Thyroid gland (tissue), 4 donors: Measurements from ENCODE around the gene MIDN. TPM values are rescaled to one million over a fixed set of nuclear protein-coding genes. Genes with fewer than 3 reads are reported as not detected.

ENCODE experiments used
- DNase-seq, 2 donors: peaks; one replicate each; pipeline ENCODE4 v3.0.0-alpha.2; 2019
- H3K27ac ChIP-seq, 3 donors: fragments of 200-600 bp; sonication (generic); 1 replicate in 2 of 3; 2 replicates in 1 of 3; pipeline ENCODE4 v1.5.1; 2016 to 2019; ENCODE audit warnings: mild to moderate bottlenecking in 1 of 3, moderate library complexity in 1 of 3
- H3K27me3 ChIP-seq: fragments of 200-600 bp; sonication (generic); one replicate; pipeline ENCODE4 v1.5.1; 2019
- H3K36me3 ChIP-seq, 2 donors: fragments of 200-600 bp; sonication (generic); one replicate each; pipeline ENCODE4 v1.5.1; 2016 to 2019
- H3K4me1 ChIP-seq, 2 donors: fragments of 200-600 bp; sonication (generic); one replicate each; pipeline ENCODE4 v1.5.1; 2017 to 2019
- H3K4me3 ChIP-seq, 3 donors: fragments of 200-600 bp; sonication (generic); replicated peaks in 1 of 3; 1 replicate in 2 of 3; 2 replicates in 1 of 3; pipeline ENCODE4 v1.5.1; 2016; ENCODE audit warnings: mild to moderate bottlenecking in 1 of 3
- H3K9me3 ChIP-seq: fragments of 200-600 bp; sonication (generic); one replicate; pipeline ENCODE4 v1.5.1; 2017
- CTCF ChIP-seq, 6 experiments: fragments of 200-600 bp in 3 of 6; fragments of 450-650 bp in 3 of 6; sonication (generic) in 3 of 6; IDR thresholded peaks; one replicate each; pipeline ENCODE4 v1.5.1; 2016 to 2019; ENCODE audit warnings: antibody characterized with exemption in 6 of 6, mild to moderate bottlenecking in 2 of 6, inconsistent platforms in 1 of 6, moderate library complexity in 1 of 6
- POLR2A ChIP-seq, 2 donors: fragments of 450-650 bp; IDR thresholded peaks; one replicate each; pipeline ENCODE4 v1.6.1; 2017; ENCODE audit warnings: antibody characterized with exemption in 2 of 2, mild to moderate bottlenecking in 2 of 2, moderate library complexity in 1 of 2
- WGBS, 2 donors: methylation state at CpG; one replicate each; pipeline ENCODE4 v1.1.5; 2017; 5-methylcytosine and 5-hydroxymethylcytosine counted together
- intact Hi-C: fragments of 100-400 bp; cut with DNase I; formaldehyde crosslinking; loops from one replicate; pipeline ENCODE4 v1.15.1; 2023
- total RNA-seq, 4 donors: library from RNA; depleted of rRNA; stranded (reverse); fragments of >200 nt; gene quantifications; one replicate each; pipeline ENCODE4 v1.2.3, GENCODE V29; 2016

Gene MIDN
- total RNA-seq, 4 donors from 2014 or later, result 16.2 to 89.2 (median 17.9) TPM

GRCh38 chr19:1234955-1235380, 13.4 kb upstream of the MIDN start:
- DNase-seq, result no peak
- 94 to 96% methylated on average over 24 to 34 of the region's 43 CpGs for WGBS, 2 donors
- no peak for TF ChIP-seq CTCF (IDR thresholded peaks at IDR 0.05)
- no peak for TF ChIP-seq POLR2A (IDR thresholded peaks at IDR 0.05)
- intact Hi-C loops, result loop anchor here (10.0 kb wide), 1 partner anchor 310 kb away; the partner anchor contains the start of gene ARID3A
- H3K4me1 ChIP-seq, result peaks cover 16 to 41% of the 10 kb centered on the region in 2 donors
- no peak overlapping the region for H3K4me3 ChIP-seq
- H3K36me3 ChIP-seq, result no peaks in the 10 kb centered on the region
- no peaks in the 10 kb centered on the region for H3K27me3 ChIP-seq
- no peak overlapping the region for H3K27ac ChIP-seq
- H3K9me3 ChIP-seq, result no peaks in the 10 kb centered on the region

DNA sequence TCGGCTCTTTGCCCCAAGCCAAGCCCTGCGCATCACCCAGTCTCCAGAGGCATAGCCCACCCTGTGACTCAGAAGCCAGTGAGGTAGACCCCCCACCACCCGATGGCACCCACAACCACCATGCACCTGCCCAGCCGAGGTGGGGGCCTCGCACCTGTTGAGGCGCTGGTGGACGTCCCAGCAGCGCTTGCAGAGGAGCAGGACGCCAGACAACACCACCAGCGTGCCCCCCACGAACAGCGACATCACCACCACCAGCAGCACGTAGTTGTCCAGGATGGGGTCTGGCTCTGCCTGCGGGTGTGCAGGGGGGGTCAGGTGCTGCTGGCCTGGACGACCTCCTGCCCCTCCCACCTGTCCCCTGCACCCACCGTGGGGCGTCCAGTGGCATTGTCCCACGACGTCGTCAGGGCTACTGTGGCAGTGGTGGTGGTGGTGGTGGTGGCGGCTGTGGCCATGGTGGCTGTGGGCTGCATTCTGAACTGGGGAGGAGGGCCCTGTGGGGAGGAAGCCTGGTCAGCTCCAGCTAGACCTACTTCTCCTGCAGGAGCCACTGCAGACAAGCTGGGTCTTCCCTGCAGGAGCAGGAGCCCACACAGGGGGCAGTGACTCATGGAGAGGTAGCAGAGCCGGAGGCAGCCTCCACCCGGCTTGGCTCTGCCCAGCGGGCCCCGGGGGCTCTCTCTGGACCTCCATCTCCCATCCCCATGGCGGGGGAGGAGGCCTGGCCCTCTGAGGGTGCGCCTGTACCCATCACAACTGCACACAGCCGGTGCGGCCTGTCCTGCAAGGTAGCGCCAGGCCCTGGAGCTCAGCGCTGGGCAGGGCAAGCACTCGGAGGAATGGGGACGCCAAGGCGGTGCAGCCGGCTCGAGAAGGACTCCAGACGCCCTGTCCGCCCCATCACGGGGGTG, 12.5 kb upstream of the MIDN start:
- WGBS, 2 donors, result 89 to 100% methylated on average over 1 to 7 of the region's 39 CpGs
- intact Hi-C loops, result loop anchor here (10.0 kb wide), 1 partner anchor 311 kb away; the partner anchor contains the start of gene ARID3A
- Histone ChIP-seq H3K4me1 (peaks cover 22 to 48% of the 10 kb centered on the region in 2 donors), H3K27me3 (no peaks in the 10 kb centered on the region), H3K4me3 (no peak overlapping the region), H3K9me3 (no peaks in the 10 kb centered on the region), H3K36me3 (no peaks in the 10 kb centered on the region), H3K27ac (no peak overlapping the region)
- DNase-seq, result no peak
- TF ChIP-seq CTCF (IDR thresholded peaks at IDR 0.05) (no peak), POLR2A (IDR thresholded peaks at IDR 0.05) (no peak)

- no peak for TF ChIP-seq POLR2A (IDR thresholded peaks at IDR 0.05)
- TF ChIP-seq CTCF (IDR thresholded peaks at IDR 0.05), result no peak
- WGBS, 2 donors, result 57 to 70% methylated on average over 8 to 9 of the region's 42 CpGs
- Histone ChIP-seq H3K9me3 (no peaks in the 10 kb centered on the region), H3K36me3 (no peaks in the 10 kb centered on the region), H3K4me1 (peaks cover 28 to 52% of the 10 kb centered on the region in 2 donors), H3K4me3 (peak overlapping the region in 1 of 3 donors; percentile 51), H3K27me3 (no peaks in the 10 kb centered on the region), H3K27ac (no peak overlapping the region)
- no peak for DNase-seq
- intact Hi-C loops, result loop anchor here (10.0 kb wide), 1 partner anchor 312 kb away; the partner anchor contains the start of gene ARID3A
These were observed 11.8 kb upstream of the MIDN start for GRCh38 chr19:1236576-1236975.

- no peaks in the 10 kb centered on the region for H3K9me3 ChIP-seq
- intact Hi-C loops, result loop anchor here (10.0 kb wide), 1 partner anchor 312 kb away; the partner anchor contains the start of gene ARID3A
- H3K27me3 ChIP-seq, result no peaks in the 10 kb centered on the region
- H3K4me3 ChIP-seq, result peak overlapping the region in 1 of 3 donors; percentile 51
- DNase-seq, result peak in 1 of 2 donors; percentile 48
- H3K36me3 ChIP-seq, result no peaks in the 10 kb centered on the region
- TF ChIP-seq POLR2A (IDR thresholded peaks at IDR 0.05), result no peak
- WGBS, 2 donors, result 1 to 2% methylated on average over 11 to 22 of the region's 60 CpGs
- H3K4me1 ChIP-seq, result peaks cover 29 to 48% of the 10 kb centered on the region in 2 donors
- no peak overlapping the region for H3K27ac ChIP-seq
These were observed 11.2 kb upstream of the MIDN start for GRCh38 chr19:1237027-1237659.

- TF ChIP-seq POLR2A (IDR thresholded peaks at IDR 0.05) (peak in 1 of 2 donors; percentile 28), CTCF (IDR thresholded peaks at IDR 0.05) (no peak)
- Histone ChIP-seq H3K27me3 (no peaks in the 10 kb centered on the region), H3K4me1 (peaks cover 34 to 48% of the 10 kb centered on the region in 2 donors), H3K9me3 (no peaks in the 10 kb centered on the region), H3K4me3 (peak within 1 kb of the TSS in 1 of 3 donors; percentile 51), H3K36me3 (no peaks in the 10 kb centered on the region), H3K27ac (peak within 1 kb of the TSS in 2 of 3 donors; percentile 90 to 94)
- DNase-seq, result peak; percentile 55 to 63
- intact Hi-C loops, result loop anchor here (10.0 kb wide), 1 partner anchor 313 kb away; the partner anchor contains the start of gene ARID3A
- WGBS, 2 donors, result 5% methylated on average over 3 of the region's 87 CpGs; no CpG with 5 or more reads in 1 of the 2 donors
These were observed 10.5 kb upstream of the MIDN start, which contains the start of gene CBARP for GRCh38 chr19:1237754-1238368. Gene CBARP, minus strand, starts transcription at chr19:1238005. Its CDS starts 1,905 bp downstream, at chr19:1236100.
